Activated CD4-positive, alpha-beta T cell treated with anti-CD3 and anti-CD28 coated beads, Interleukin-2, amount 50 U/mL, for 16 hours (primary cell): Measurements from ENCODE around the gene DEPDC7.
"Not testable (repeated sequence)": the region's sequence is repeated elsewhere in the genome, so short reads cannot be mapped to it uniquely, and the experiment has no call there.

Source experiments
- DNase-seq: peaks from one replicate; pipeline ENCODE4 v3.0.0-alpha.2; 2020

DEPDC7 gene

GRCh38 chr11:33027233-33027632 is 11.6 kb downstream of the DEPDC7 start:
- no peak for DNase-seq

GRCh38 chr11:33027846-33028536 is 12.3 kb downstream of the DEPDC7 start:
- no peak for DNase-seq

GRCh38 chr11:33028537-33028914 is 12.8 kb downstream of the DEPDC7 start:
- DNase-seq = no peak

GRCh38 chr11:33029218-33029617 is 13.5 kb downstream of the DEPDC7 start:
- not testable (repeated sequence) for DNase-seq

GRCh38 chr11:33033493-33033892 is 17.8 kb downstream of the DEPDC7 start:
- DNase-seq = no peak

GRCh38 chr11:33035011-33035410 is 19.3 kb downstream of the DEPDC7 start:
- no peak for DNase-seq

- DNase-seq = peak; percentile 86
Observed at GRCh38 chr11:33039274-33040032, 23.8 kb downstream of the DEPDC7 start, which contains the start of gene TCP11L1. Gene TCP11L1 (plus strand): TSS chr11:33039572. CDS start chr11:33043774, 4,202 bp downstream.

- peak; percentile 55 for DNase-seq
Observed at GRCh38 chr11:33040033-33040861, 24.6 kb downstream of the DEPDC7 start.

- no peak for DNase-seq
Observed at GRCh38 chr11:33040862-33041453, 25.3 kb downstream of the DEPDC7 start.

- peak; percentile 58 for DNase-seq
Observed at GRCh38 chr11:33043221-33043830, 27.6 kb downstream of the DEPDC7 start.

- no peak for DNase-seq
Observed at GRCh38 chr11:33044285-33044756, 28.6 kb downstream of the DEPDC7 start.

- no peak for DNase-seq
Observed at GRCh38 chr11:33045551-33046255, 30.0 kb downstream of the DEPDC7 start.

- not testable (repeated sequence) for DNase-seq
Observed at GRCh38 chr11:33048701-33049100, 33.0 kb downstream of the DEPDC7 start.

GRCh38 chr11:33049565-33050408 is 34.1 kb downstream of the DEPDC7 start:
- not testable (repeated sequence) for DNase-seq

- DNase-seq = no peak
Observed at GRCh38 chr11:33052231-33052630, 36.6 kb downstream of the DEPDC7 start.

GRCh38 chr11:33055375-33055774 is 39.7 kb downstream of the DEPDC7 start:
- no peak for DNase-seq

GRCh38 chr11:33057284-33057683 is 41.6 kb downstream of the DEPDC7 start:
- DNase-seq = no peak

- DNase-seq = no peak
Observed at GRCh38 chr11:33059331-33060007, 43.8 kb downstream of the DEPDC7 start.

GRCh38 chr11:33060271-33060670 is 44.6 kb downstream of the DEPDC7 start:
- DNase-seq = no peak

GRCh38 chr11:33062137-33062536 is 46.5 kb downstream of the DEPDC7 start:
- DNase-seq = no peak
